HG03135 (cell line): Measurements from ENCODE around the gene GTF3C1.
"Not testable (repeated sequence)": the region's sequence is repeated elsewhere in the genome, so short reads cannot be mapped to it uniquely, and the experiment has no call there.

Source experiments
- ATAC-seq: cut with Tn5 transposase; IDR thresholded peaks from one replicate; pipeline ENCODE4 v1.9.1; 2021; ENCODE audit warnings: mild to moderate bottlenecking, moderate library complexity; ENCODE audit not compliant: unreplicated experiment

Gene GTF3C1

GRCh38 chr16:27549746-27550581, at the start of gene GTF3C1, which contains the start of gene KATNIP:
TSS of gene GTF3C1 (minus strand) at chr16:27549913. CDS start at chr16:27549890, 23 bp downstream.
TSS of gene KATNIP (plus strand) at chr16:27550144. CDS start at chr16:27550171, 27 bp downstream.
- peak; percentile 94 for ATAC-seq

- ATAC-seq, result no peak
These were observed 49.3 kb upstream of the GTF3C1 start for GRCh38 chr16:27598931-27599565.

GRCh38 chr16:27598220-27598619, 48.5 kb upstream of the GTF3C1 start:
- ATAC-seq, result no peak

- ATAC-seq, result no peak
These were observed 47.6 kb upstream of the GTF3C1 start for GRCh38 chr16:27597361-27597760.

GRCh38 chr16:27596411-27596810, 46.7 kb upstream of the GTF3C1 start:
- no peak for ATAC-seq

GRCh38 chr16:27595993-27596392, 46.3 kb upstream of the GTF3C1 start:
- no peak for ATAC-seq

- ATAC-seq, result no peak
These were observed 45.8 kb upstream of the GTF3C1 start for GRCh38 chr16:27595475-27595874.

GRCh38 chr16:27591837-27592236, 42.1 kb upstream of the GTF3C1 start:
- ATAC-seq, result no peak

- no peak for ATAC-seq
These were observed 38.3 kb upstream of the GTF3C1 start for GRCh38 chr16:27588057-27588456.

- ATAC-seq, result no peak
These were observed 37.0 kb upstream of the GTF3C1 start for GRCh38 chr16:27586711-27587110.

GRCh38 chr16:27585200-27585599, 35.5 kb upstream of the GTF3C1 start:
- ATAC-seq, result no peak

GRCh38 chr16:27583634-27584033, 33.9 kb upstream of the GTF3C1 start:
- no peak for ATAC-seq

- ATAC-seq, result no peak
These were observed 33.2 kb upstream of the GTF3C1 start for GRCh38 chr16:27582883-27583282.

GRCh38 chr16:27579087-27579980, 29.6 kb upstream of the GTF3C1 start:
- no peak for ATAC-seq

- ATAC-seq, result no peak
These were observed 27.0 kb upstream of the GTF3C1 start for GRCh38 chr16:27576729-27577128.

GRCh38 chr16:27572711-27573110, 23.0 kb upstream of the GTF3C1 start:
- ATAC-seq, result no peak

- ATAC-seq, result no peak
These were observed 22.0 kb upstream of the GTF3C1 start for GRCh38 chr16:27571433-27572326.

GRCh38 chr16:27570986-27571385, 21.3 kb upstream of the GTF3C1 start:
- not testable (repeated sequence) for ATAC-seq

GRCh38 chr16:27568077-27568476, 18.4 kb upstream of the GTF3C1 start:
- no peak for ATAC-seq

- no peak for ATAC-seq
These were observed 16.7 kb upstream of the GTF3C1 start for GRCh38 chr16:27566417-27566816.
